ENCODE data around the gene GDF11. TPM values are rescaled to one million over a fixed set of nuclear protein-coding genes. Genes with fewer than 3 reads are reported as not detected.

Gene GDF11
- polyA plus RNA-seq, 1 of the 3 experiments (the other 2 are of a cell fraction), result 9.4 TPM

- Histone ChIP-seq H3K36me3 (replicated peaks in 1 of 2; ENCODE audit: control insufficient read depth in 1 of 2, insufficient read depth in 2 of 2, low read length in 1 of 2) (no peaks in the 10 kb centered on the region), H3K27ac (ENCODE audit: low read depth in 2 of 2, low read length in 1 of 2) (no peak overlapping the region), H3K27me3 (ENCODE audit: insufficient read depth) (no peaks in the 10 kb centered on the region), H3F3A (replicated peaks; ENCODE audit: insufficient read depth) (no peaks in the 10 kb centered on the region), H3K9ac (no peak overlapping the region), H3K79me2 (ENCODE audit: insufficient read depth) (no peaks in the 10 kb centered on the region), H4K20me1 (ENCODE audit: insufficient read depth) (no peaks in the 10 kb centered on the region), H2AFZ (ENCODE audit: low read depth) (no peak overlapping the region), H3K4me3 (ENCODE audit: low read depth in 2 of 2, low read length in 1 of 2) (no peak overlapping the region), H3K9me3 (no peaks in the 10 kb centered on the region), H3K4me1 (ENCODE audit: control insufficient read depth in 1 of 2, insufficient read depth in 2 of 2, low read depth in 1 of 2, low read length in 1 of 2) (peaks cover 0 to 3% of the 10 kb centered on the region in 2 experiments; a peak in 1 of 4 replicates), H3K9me2 (no peaks in the 10 kb centered on the region), H3K4me2 (no peak overlapping the region)
- ChIA-PET POLR2A (no interaction called here), CTCF (interaction anchor here (1.0 to 2.1 kb wide), 3 partner anchors 10 to 40 kb away, joined by 3 to 12 read pairs (median 4); no protein-coding TSS in a partner anchor)
- WGBS (ENCODE audit: low lambda C conversion rate), result 73% methylated on average over 3 of the region's 6 CpGs
- DNase-seq, result no peak
- TF ChIP-seq TCF12 (IDR thresholded peaks at IDR 0.05) (no peak), SMC3 (IDR thresholded peaks at IDR 0.05; ENCODE audit: low read depth, low read length) (no peak), RAD21 (IDR thresholded peaks at IDR 0.05; ENCODE audit: low read length) (no peak), ELF1 (IDR thresholded peaks at IDR 0.05) (no peak), USF1 (IDR thresholded peaks at IDR 0.05; ENCODE audit: borderline replicate concordance, low read depth) (no peak), CTCF (IDR thresholded peaks at IDR 0.05) (no peak), GABPA (IDR thresholded peaks at IDR 0.05; ENCODE audit: low read depth) (no peak), FOXJ3 (CRISPR knock-in tag; IDR thresholded peaks at IDR 0.05) (no peak), GATA2 (CRISPR knock-in tag; IDR thresholded peaks at IDR 0.05) (no peak), NFIC (IDR thresholded peaks at IDR 0.05; ENCODE audit: borderline replicate concordance) (no peak), IRF3 (IDR thresholded peaks at IDR 0.05; ENCODE audit: low read depth, low read length) (no peak), CHD2 (IDR thresholded peaks at IDR 0.05; ENCODE audit: low read length, partially characterized antibody) (no peak), MEF2A (IDR thresholded peaks at IDR 0.05; ENCODE audit: borderline replicate concordance, low read depth) (no peak), RFX5 (IDR thresholded peaks at IDR 0.05; ENCODE audit: low read length) (no peak)
Measured at GRCh38 chr12:55696141-55696540, 46.8 kb upstream of the GDF11 start.

GRCh38 chr12:55696796-55697462 is 46.0 kb upstream of the GDF11 start:
- Histone ChIP-seq H3K27me3 (ENCODE audit: insufficient read depth) (no peaks in the 10 kb centered on the region), H3K9ac (no peak overlapping the region), H3K36me3 (replicated peaks in 1 of 2; ENCODE audit: control insufficient read depth in 1 of 2, insufficient read depth in 2 of 2, low read length in 1 of 2) (no peaks in the 10 kb centered on the region), H3K9me3 (no peaks in the 10 kb centered on the region), H2AFZ (ENCODE audit: low read depth) (no peak overlapping the region), H3K4me1 (ENCODE audit: control insufficient read depth in 1 of 2, insufficient read depth in 2 of 2, low read depth in 1 of 2, low read length in 1 of 2) (peaks cover 0 to 3% of the 10 kb centered on the region in 2 experiments; a peak in 1 of 4 replicates), H3K4me2 (no peak overlapping the region), H3K27ac (ENCODE audit: low read depth in 2 of 2, low read length in 1 of 2) (no peak overlapping the region), H3K4me3 (ENCODE audit: low read depth in 2 of 2, low read length in 1 of 2) (no peak overlapping the region), H3K9me2 (no peaks in the 10 kb centered on the region), H3F3A (replicated peaks; ENCODE audit: insufficient read depth) (no peaks in the 10 kb centered on the region), H4K20me1 (ENCODE audit: insufficient read depth) (no peaks in the 10 kb centered on the region), H3K79me2 (ENCODE audit: insufficient read depth) (no peaks in the 10 kb centered on the region)
- CTCF ChIA-PET, result interaction anchor here (1.3 to 2.1 kb wide), 2 partner anchors 9 to 41 kb away, joined by 4 to 12 read pairs; no protein-coding TSS in a partner anchor
- POLR2A ChIA-PET, result no interaction called here
- 67% methylated on average over 11 of the region's 19 CpGs for WGBS (ENCODE audit: low lambda C conversion rate)
- DNase-seq, result no peak
- TF ChIP-seq NFIC (IDR thresholded peaks at IDR 0.05; ENCODE audit: borderline replicate concordance), result no peak
- no peak for TF ChIP-seq GABPA (IDR thresholded peaks at IDR 0.05; ENCODE audit: low read depth)
- no peak for TF ChIP-seq GATA2 (CRISPR knock-in tag; IDR thresholded peaks at IDR 0.05)
- TF ChIP-seq TCF12 (IDR thresholded peaks at IDR 0.05), result no peak
- no peak for TF ChIP-seq ZBTB33 (IDR thresholded peaks at IDR 0.05; ENCODE audit: borderline replicate concordance, low read depth)
- no peak for TF ChIP-seq POLR2AphosphoS5 (IDR thresholded peaks at IDR 0.05; ENCODE audit: low read depth, low read length)
- no peak for TF ChIP-seq REST (IDR thresholded peaks at IDR 0.05; ENCODE audit: low read depth, low read length)
- no peak for TF ChIP-seq ELF1 (IDR thresholded peaks at IDR 0.05)
- TF ChIP-seq FOXJ3 (CRISPR knock-in tag; IDR thresholded peaks at IDR 0.05), result no peak

Measured in SK-N-SH (cell line).